Caco-2 (cell line): ENCODE measurements around the gene ADAM23. TPM values are rescaled to one million over a fixed set of nuclear protein-coding genes. Genes with fewer than 3 reads are reported as not detected.

ENCODE experiments used
- BruUV-seq: library from RNA; stranded (reverse); fragments of 400-500 nt; replicated peaks from 2 replicates; lab custom pipeline; 2021; lab: Mats Ljungman, UMichigan
- CTCF ChIA-PET: fragments of 300-600 bp; sonication (Branson Sonifier 250); formaldehyde crosslinking; loops from one replicate; lab custom pipeline; 2022; ENCODE audit warnings: antibody characterized with exemption; lab: Charles Lee
- POLR2A ChIA-PET: fragments of 300-600 bp; sonication (Branson Sonifier 250); formaldehyde crosslinking; loops from one replicate; lab custom pipeline; 2022; ENCODE audit warnings: antibody characterized with exemption; lab: Charles Lee
- DNase-seq, 2 experiments: peaks; one replicate each; pipeline versions ENCODE4 v3.0.0 to v3.0.0-alpha.2; 2020 to 2022
- H3K27me3 ChIP-seq: replicated peaks from 2 replicates; pipeline ENCODE4 v1.6.0; 2011; ENCODE audit warnings: low read length; ENCODE audit not compliant: control insufficient read depth, insufficient read depth
- H3K36me3 ChIP-seq: 2 replicates; pipeline ENCODE4 v1.5.1; 2011; ENCODE audit warnings: low read length; ENCODE audit not compliant: control insufficient read depth, insufficient read depth
- H3K4me1 ChIP-seq: fragments of 250-450 bp; sonication (Bioruptor Pico); 2 replicates; pipeline ENCODE4 v1.5.1; 2020; ENCODE audit warnings: mild to moderate bottlenecking
- H3K4me3 ChIP-seq: 2 replicates; pipeline ENCODE4 v1.5.1; 2011; ENCODE audit warnings: low read depth, mild to moderate bottlenecking, control low read depth, low read length
- H3K9me3 ChIP-seq: fragments of 250-450 bp; sonication (Bioruptor Pico); 2 replicates; pipeline ENCODE4 v1.5.1; 2020; ENCODE audit warnings: mild to moderate bottlenecking, moderate library complexity
- H3K27ac Mint-ChIP-seq: one replicate; pipeline ENCODE4 v1.8.0; 2022; ENCODE audit warnings: mixed read lengths; ENCODE audit not compliant: unreplicated experiment
- H3K27me3 Mint-ChIP-seq: one replicate; pipeline ENCODE4 v1.8.0; 2022; ENCODE audit warnings: mixed read lengths; ENCODE audit not compliant: insufficient read depth, unreplicated experiment
- H3K36me3 Mint-ChIP-seq: one replicate; pipeline ENCODE4 v1.8.0; 2022; ENCODE audit warnings: mild to moderate bottlenecking, mixed read lengths; ENCODE audit not compliant: insufficient read depth, unreplicated experiment
- H3K4me1 Mint-ChIP-seq: one replicate; pipeline ENCODE4 v1.8.0; 2022; ENCODE audit warnings: low read depth, mixed read lengths; ENCODE audit not compliant: unreplicated experiment
- H3K4me3 Mint-ChIP-seq: one replicate; pipeline ENCODE4 v1.8.0; 2022; ENCODE audit warnings: mild to moderate bottlenecking, moderate library complexity, mixed read lengths; ENCODE audit not compliant: unreplicated experiment
- H3K9me3 Mint-ChIP-seq: one replicate; pipeline ENCODE4 v1.8.0; 2022; ENCODE audit warnings: mixed read lengths; ENCODE audit not compliant: unreplicated experiment
- intact Hi-C: fragments of 100-400 bp; cut with micrococcal nuclease; formaldehyde crosslinking; loops from one replicate; pipeline ENCODE4 v1.10.0; 2022; ENCODE audit not compliant: unreplicated experiment
- total RNA-seq: library from RNA; stranded (reverse); gene quantifications from 2 replicates; pipeline ENCODE4 v1.2.3, GENCODE V29; 2022
- TF ChIP-seq, protein P1 (sequence below), 2 experiments: fragments of 200-600 bp in 1 of 2; IDR thresholded peaks; 1 replicate in 1 of 2; 2 replicates in 1 of 2; pipeline versions ENCODE4 v1.5.1 to v1.8.0; 2011 to 2022; ENCODE audit warnings: antibody characterized with exemption in 1 of 2, control low read depth in 1 of 2, inconsistent platforms in 1 of 2, low read depth in 1 of 2, low read length in 1 of 2, mild to moderate bottlenecking in 1 of 2, moderate library complexity in 1 of 2; ENCODE audit not compliant: insufficient read depth in 1 of 2, severe bottlenecking in 1 of 2, unreplicated experiment in 1 of 2

Gene ADAM23
- total RNA-seq, 1 experiment from 2014 or later: 55.1 TPM

DNA sequence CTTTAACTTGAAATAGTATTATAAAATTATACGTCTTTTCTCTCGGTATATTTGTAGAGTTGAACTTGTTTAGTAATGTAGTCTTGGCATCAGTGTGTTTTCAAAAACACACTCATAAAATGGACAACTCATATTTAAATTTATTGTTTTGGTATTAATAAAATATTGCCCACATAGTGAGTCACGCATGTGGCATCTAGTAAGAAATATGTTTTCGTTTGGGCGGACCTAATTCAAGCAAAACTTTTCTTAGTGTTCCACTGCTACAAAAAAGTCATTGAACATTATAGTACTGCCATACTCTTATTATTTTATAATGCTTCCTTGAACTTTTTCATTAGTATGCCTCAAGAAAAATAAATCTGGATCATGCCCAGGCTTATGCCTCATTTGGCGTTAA lies 167.9 kb downstream of the ADAM23 start:
- H3K9me3 ChIP-seq: no peaks in the 10 kb centered on the region
- Mint-ChIP-seq H3K27ac (no peak overlapping the region), H3K27me3 (no peaks in the 10 kb centered on the region), H3K9me3 (no peaks in the 10 kb centered on the region), H3K36me3 (no peaks in the 10 kb centered on the region), H3K4me1 (peaks cover 9% of the 10 kb centered on the region), H3K4me3 (no peak overlapping the region)
- no peaks in the 10 kb centered on the region for H3K27me3 ChIP-seq
- no peak for DNase-seq
- no peak overlapping the region for H3K4me3 ChIP-seq
- no TSS peak for BruUV-seq
- intact Hi-C loops: no loop called here
- 0 out of 2 replicates have a peak, but pooled peaks cover 9% of the 10 kb centered on the region for H3K4me1 ChIP-seq
- CTCF ChIA-PET: no interaction called here
- TF ChIP-seq, protein P1, sequence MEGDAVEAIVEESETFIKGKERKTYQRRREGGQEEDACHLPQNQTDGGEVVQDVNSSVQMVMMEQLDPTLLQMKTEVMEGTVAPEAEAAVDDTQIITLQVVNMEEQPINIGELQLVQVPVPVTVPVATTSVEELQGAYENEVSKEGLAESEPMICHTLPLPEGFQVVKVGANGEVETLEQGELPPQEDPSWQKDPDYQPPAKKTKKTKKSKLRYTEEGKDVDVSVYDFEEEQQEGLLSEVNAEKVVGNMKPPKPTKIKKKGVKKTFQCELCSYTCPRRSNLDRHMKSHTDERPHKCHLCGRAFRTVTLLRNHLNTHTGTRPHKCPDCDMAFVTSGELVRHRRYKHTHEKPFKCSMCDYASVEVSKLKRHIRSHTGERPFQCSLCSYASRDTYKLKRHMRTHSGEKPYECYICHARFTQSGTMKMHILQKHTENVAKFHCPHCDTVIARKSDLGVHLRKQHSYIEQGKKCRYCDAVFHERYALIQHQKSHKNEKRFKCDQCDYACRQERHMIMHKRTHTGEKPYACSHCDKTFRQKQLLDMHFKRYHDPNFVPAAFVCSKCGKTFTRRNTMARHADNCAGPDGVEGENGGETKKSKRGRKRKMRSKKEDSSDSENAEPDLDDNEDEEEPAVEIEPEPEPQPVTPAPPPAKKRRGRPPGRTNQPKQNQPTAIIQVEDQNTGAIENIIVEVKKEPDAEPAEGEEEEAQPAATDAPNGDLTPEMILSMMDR (IDR thresholded peaks at IDR 0.05; ENCODE audit: insufficient read depth in 1 of 2, low read depth in 1 of 2, low read length in 1 of 2, severe bottlenecking in 1 of 2, unreplicated experiment in 1 of 2): no peak
- H3K36me3 ChIP-seq: no peaks in the 10 kb centered on the region
- POLR2A ChIA-PET: no interaction called here

DNA sequence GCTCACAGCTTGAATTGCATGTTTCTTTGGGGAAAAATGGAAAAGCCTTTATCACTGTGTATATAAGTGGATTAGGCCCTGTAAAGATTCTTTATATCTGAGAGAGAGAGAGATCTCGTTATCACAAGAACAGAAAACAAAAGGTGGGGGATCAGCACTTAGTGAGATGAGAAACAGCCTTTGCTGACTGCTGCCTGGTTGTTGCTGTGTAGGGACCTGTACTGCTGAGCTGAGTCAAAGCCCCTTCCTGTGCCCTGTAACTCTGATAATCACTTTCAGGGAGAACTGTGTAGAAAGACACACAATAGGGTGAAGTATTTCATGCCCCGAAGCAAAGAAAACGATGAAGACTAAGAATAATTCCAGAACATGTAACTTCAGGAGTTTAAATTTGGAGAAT lies 168.4 kb downstream of the ADAM23 start:
- Histone ChIP-seq H3K4me3 (no peak overlapping the region), H3K36me3 (no peaks in the 10 kb centered on the region), H3K9me3 (no peaks in the 10 kb centered on the region), H3K4me1 (0 out of 2 replicates have a peak, but pooled peaks cover 9% of the 10 kb centered on the region), H3K27me3 (no peaks in the 10 kb centered on the region)
- Mint-ChIP-seq H3K9me3 (no peaks in the 10 kb centered on the region), H3K4me3 (no peak overlapping the region), H3K27me3 (no peaks in the 10 kb centered on the region), H3K27ac (no peak overlapping the region), H3K4me1 (peaks cover 9% of the 10 kb centered on the region), H3K36me3 (no peaks in the 10 kb centered on the region)
- intact Hi-C loops: no loop called here
- TF ChIP-seq, protein P1 (IDR thresholded peaks at IDR 0.05; ENCODE audit: insufficient read depth in 1 of 2, low read depth in 1 of 2, low read length in 1 of 2, severe bottlenecking in 1 of 2, unreplicated experiment in 1 of 2): no peak
- POLR2A ChIA-PET: no interaction called here
- CTCF ChIA-PET: no interaction called here
- DNase-seq: no peak
- BruUV-seq: no TSS peak

DNA sequence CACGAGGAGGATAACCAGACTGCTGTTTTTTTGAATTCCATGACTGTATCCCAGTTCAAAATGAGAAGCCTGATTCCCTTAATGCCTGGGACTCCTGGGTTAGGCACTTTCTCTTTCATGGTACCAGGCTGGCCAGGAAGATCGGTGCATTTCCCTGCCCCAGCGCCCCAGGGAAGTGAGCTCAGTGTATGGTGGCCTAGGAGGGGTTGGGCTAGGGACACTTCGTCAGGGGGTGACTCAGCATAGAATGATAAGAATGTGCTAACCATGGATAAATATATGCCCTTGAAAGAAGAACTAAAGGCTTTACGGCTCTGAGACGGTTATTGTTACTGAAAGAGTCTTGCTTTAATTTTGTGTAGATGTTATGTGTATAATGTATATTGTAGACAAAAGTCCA lies 171.5 kb downstream of the ADAM23 start:
- H3K27me3 ChIP-seq: no peaks in the 10 kb centered on the region
- no peak overlapping the region for H3K4me3 ChIP-seq
- H3K4me3 Mint-ChIP-seq: no peak overlapping the region
- peaks cover 9% of the 10 kb centered on the region for H3K4me1 Mint-ChIP-seq
- ChIA-PET CTCF (no interaction called here), POLR2A (no interaction called here)
- H3K4me1 ChIP-seq: 0 out of 2 replicates have a peak, but pooled peaks cover 9% of the 10 kb centered on the region
- H3K27ac Mint-ChIP-seq: peak overlapping the region; percentile 54
- H3K9me3 Mint-ChIP-seq: no peaks in the 10 kb centered on the region
- no peaks in the 10 kb centered on the region for H3K36me3 Mint-ChIP-seq
- H3K36me3 ChIP-seq: no peaks in the 10 kb centered on the region
- no TSS peak for BruUV-seq
- intact Hi-C loops: no loop called here
- no peak for DNase-seq
- TF ChIP-seq, protein P1 (IDR thresholded peaks at IDR 0.05; ENCODE audit: insufficient read depth in 1 of 2, low read depth in 1 of 2, low read length in 1 of 2, severe bottlenecking in 1 of 2, unreplicated experiment in 1 of 2): no peak
- H3K9me3 ChIP-seq: no peaks in the 10 kb centered on the region
- H3K27me3 Mint-ChIP-seq: no peaks in the 10 kb centered on the region
